ENCODE measurements around the gene KLHDC4.

Gene KLHDC4

DNA sequence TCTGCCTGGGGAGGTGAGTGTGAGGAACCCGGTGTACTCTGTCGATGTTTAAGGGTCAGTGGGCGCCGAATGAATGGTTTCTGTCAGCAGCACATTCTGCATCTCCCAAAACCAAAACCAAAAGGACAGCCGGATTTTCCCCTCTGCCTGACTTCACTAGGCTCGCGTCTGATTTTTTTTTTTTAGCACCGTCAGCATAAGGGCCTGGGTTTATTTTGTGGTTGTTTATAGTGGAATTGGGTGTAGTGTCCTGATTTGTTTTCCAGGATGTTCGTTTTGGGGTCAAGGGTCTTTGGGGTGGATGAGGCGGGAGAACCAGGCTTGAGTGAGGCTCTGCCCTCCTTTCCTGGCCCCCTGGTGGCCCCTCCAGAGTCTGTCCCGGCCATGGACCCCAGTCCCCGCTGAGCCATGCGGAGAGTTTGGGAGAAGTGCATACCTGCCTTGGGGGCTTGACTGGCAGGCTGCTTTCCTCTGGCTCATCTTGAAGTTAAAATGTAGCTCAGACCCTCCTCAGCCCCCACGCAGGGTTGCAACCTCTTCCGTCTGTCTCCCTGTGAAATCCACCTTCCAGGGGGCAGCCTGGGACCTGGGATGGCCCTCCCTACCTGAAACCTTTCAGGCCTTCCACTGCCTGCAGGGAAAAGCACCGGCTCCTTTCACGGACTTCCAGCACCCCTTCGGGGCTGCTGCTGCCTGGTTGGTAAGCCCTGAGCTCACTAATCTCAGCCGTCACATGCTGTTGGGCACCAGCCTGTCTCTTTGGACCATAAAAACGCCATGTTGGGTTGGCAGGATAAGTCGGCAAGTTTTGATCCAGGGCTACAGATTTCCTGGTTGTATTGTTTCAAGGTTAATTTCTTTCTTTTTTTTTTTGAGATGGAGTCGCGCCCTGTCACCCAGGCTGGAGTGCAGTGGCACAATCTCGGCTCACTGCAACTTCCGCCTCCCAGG lies 103.3 kb downstream of the KLHDC4 start:
- DNase-seq (ENCODE audit: low read depth in 1 of 2, low spot score in 1 of 2), result no peak

DNA sequence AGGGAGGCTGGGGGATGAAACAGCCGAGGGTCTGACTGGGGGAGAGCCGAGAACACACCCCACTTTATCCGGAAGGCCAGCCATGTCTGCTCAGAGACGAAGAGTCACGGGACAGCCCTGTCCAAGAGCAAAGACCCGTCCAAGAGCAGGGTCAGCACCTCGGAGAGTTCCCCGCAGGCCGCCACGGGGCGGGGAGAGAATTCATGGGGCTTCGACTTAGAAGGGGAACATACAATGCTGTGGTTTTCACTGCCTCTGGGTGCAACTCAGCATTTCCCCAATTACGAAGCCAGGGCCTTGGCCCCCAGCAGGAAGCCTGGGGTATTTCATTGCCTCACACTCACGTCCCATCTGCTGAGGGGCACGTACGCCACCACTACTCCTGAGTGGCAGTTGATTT lies 104.2 kb downstream of the KLHDC4 start:
- DNase-seq (ENCODE audit: low read depth in 1 of 2, low spot score in 1 of 2), result no peak

DNA sequence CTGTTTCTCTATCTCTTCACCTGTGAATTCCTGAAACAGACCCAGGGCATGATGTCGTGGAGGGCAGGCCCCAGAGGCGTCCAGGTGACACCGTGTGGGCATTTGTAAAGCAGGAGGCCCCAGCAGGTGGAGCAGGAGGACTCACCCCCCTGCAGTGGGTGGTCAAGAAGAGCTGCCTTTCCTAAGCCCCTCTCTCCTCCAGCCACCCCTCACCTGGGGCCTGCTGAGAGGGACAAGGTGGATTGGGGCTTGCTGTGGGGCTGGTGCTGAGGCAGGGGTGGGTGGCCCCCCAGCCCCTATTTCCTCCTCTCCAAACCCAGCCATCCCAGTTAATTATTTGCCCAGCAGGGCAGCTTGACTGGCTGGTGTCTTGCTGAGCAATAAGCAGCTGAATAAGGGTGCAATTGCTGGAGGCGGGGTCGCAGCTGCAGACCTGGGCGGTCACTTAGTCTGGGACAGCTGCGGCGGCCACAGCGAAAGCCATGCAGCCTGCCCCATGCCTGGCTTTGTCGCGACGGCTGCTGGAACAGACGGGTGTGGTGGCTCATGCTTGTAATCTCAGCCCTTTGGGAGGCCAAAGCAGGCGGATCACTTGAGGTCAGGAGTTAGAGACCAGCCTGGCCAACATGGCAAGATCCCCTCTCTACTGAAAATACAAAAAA lies 107.1 kb downstream of the KLHDC4 start:
- DNase-seq (ENCODE audit: low read depth in 1 of 2, low spot score in 1 of 2), result no peak

Measured in activated T-helper 1 cell treated with anti-CD3 and anti-CD28 coated beads, Interleukin-2, amount 50 U/mL, for 16 hours (primary cell).